HEK293T (cell line): ENCODE results near the gene KAT5.

ENCODE experiments used
- ARNT ChIP-seq: fragments of 450-650 bp; IDR thresholded peaks from 2 replicates; pipeline ENCODE4 v1.6.1; 2017; ENCODE audit warnings: mild to moderate bottlenecking
- BHLHE40 ChIP-seq: fragments of 450-650 bp; IDR thresholded peaks from 2 replicates; pipeline ENCODE4 v1.6.1; 2016; ENCODE audit warnings: mild to moderate bottlenecking, moderate library complexity, borderline replicate concordance
- FOXM1 ChIP-seq: fragments of 450-650 bp; IDR thresholded peaks from 2 replicates; pipeline ENCODE4 v1.6.1; 2017; ENCODE audit warnings: mild to moderate bottlenecking, borderline replicate concordance
- SP1 ChIP-seq: fragments of 450-650 bp; IDR thresholded peaks from 2 replicates; pipeline ENCODE4 v1.6.1; 2017

- TF ChIP-seq FOXM1 (no peak), BHLHE40 (no peak), SP1 (no peak), ARNT (no peak)
These were observed 7.0 kb downstream of the KAT5 start for GRCh38 chr11:65718964-65719492.
